Stimulated activated CD8-positive, alpha-beta memory T cell treated with anti-CD3 and anti-CD28 coated beads, Interleukin-12 subunit alpha, Interleukin-12 subunit beta, amount 100 ng/mL, for 24 hours (primary cell): ENCODE results near the gene FOXP1.

ENCODE experiments used
- DNase-seq: peaks from one replicate; pipeline ENCODE4 v3.0.0-alpha.2; 2020; ENCODE audit errors: extremely low read depth

The FOXP1 gene

DNA sequence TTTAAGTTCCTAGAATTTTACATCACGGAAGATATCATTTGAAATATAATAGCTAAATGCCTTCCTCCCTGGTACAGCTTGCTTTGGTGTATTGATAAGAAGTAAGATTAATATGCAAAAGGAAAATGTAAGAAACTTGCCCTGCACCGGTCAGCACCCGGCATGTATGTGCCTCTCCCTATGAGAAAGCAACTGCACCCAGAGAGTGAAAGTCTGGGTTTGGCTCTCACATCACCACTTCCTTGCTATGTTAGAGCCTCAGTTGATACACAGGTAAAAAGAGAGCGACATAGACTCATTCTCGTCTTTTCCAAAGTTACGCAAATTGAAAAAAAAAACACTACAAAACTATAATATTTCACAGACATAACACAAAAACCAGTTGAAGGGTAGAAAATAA is 96.7 kb downstream of the FOXP1 start:
- DNase-seq, result no peak

DNA sequence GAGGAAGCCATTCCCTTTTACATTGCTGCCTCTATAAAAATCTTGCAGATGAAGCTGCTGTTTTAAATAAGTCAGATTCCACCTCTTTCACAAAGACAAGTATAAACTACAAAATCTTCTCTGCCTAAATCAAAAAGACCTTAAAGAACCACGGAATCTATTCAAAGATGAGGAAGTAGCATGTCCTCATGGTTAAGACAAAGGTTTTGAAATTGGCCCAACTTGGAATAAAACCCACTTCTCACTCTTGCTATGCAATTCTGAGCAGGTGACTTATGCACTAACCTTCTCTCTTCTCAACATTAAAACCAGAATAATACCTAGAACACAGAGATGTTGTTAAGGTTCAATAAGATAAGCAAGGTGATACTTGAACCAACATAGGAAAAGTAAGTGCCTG is 97.6 kb downstream of the FOXP1 start:
- no peak for DNase-seq

DNA sequence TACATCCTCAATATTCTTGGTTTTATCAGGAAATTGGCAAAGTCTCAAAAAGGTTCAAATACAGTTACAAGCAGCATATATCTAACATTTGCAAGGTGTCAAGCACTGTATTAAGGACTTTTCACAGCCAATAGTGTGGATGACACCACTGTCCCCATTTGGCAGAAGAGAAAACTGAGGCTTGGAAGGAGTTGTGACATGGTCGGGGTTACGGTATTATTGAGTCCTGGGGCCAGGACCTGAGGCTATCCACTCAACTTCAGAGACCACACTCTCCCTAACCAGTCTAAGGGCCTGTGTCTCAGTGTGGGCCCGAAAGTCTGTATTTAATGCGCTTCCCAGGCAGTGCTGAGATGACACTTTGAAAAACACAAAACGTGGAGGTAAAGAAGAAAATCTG is 99.1 kb downstream of the FOXP1 start:
- DNase-seq, result no peak

DNA sequence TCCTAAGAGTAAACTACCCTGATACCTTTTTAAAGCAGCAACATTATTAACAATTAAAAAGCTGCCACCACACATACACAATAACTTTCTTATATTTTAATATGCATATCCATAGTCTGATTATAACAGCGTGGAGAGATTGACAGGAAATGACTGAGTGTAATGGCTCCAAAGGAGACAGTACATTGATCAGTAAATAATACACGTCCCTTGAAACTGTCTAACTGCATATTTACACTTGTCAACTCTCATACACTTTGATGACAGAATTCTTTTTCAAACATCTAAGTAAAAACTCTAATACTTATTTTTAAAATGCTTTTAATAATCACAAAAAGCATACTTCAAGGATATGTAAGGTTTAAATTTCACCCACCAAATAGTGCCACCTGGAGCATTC is 99.5 kb downstream of the FOXP1 start:
- no peak for DNase-seq

DNA sequence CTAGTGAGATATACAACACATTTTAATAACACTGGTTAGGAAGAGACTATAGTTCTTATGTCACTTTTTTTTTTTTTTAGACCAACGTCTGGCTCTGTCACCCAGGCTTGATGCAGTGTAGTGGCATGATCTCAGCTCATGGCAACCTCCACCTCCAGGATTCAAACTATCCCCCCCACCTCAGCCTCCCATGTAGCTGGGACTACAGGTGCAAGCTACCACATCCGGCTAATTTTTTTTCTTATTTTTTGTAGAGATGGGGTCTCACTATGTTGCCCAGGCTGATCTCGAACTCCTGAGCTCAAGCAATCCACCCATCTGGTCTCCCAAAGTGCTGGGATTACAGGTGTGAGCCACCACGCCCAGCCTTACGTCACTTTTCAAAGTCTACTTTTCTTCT is 100.8 kb downstream of the FOXP1 start:
- no peak for DNase-seq

DNA sequence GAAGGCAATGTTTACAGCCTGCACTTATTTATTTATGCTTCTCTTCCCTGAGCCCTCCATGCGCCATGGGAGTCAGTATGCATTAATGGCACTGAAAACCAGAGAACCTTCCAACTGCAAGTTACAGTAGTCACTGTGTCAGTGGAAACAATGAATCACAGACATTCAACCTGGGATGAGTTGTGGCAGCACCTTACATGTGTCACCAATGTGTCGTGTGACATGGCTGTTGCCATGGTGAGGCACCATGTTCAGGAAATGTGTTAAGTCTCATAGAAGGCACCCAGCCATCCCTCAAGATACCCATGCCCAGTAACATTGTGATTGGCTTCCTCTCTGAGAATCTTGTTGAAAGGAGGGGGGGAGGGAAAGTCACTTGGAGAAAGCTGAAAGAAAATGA is 105.0 kb downstream of the FOXP1 start:
- no peak for DNase-seq

DNA sequence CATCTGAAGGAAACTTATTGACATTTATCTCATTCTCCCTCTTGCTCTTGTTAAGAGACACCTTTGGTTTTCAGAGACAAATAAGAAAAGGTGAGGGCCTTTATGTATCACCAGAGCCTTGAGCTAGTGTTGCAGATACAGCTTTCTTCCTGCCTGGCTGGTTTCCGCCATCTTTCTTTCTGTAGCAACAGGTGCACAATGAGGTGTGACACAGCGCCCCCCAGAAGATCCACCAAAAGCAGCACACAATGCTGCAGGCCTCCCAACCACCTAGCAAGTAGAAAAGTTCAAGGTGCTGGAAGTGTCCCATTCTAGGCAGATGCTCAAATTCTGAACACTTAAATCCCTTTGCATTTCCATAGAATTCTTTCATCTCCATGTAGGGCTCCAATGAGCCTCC is 106.6 kb downstream of the FOXP1 start:
- no peak for DNase-seq

DNA sequence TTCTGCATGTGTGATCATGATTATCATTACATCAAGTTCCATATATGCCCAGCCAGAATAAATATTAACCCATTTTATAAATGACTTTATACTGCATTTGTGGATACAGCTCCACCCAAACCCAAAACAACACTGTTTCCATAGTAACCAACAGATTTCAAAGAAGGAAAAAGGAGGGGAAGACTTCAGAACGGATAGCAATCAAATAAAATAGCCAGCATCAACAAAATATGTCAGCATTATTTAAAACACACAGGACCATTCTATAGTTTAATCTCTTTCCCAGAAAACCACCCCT is 114.4 kb downstream of the FOXP1 start:
- DNase-seq, result no peak

DNA sequence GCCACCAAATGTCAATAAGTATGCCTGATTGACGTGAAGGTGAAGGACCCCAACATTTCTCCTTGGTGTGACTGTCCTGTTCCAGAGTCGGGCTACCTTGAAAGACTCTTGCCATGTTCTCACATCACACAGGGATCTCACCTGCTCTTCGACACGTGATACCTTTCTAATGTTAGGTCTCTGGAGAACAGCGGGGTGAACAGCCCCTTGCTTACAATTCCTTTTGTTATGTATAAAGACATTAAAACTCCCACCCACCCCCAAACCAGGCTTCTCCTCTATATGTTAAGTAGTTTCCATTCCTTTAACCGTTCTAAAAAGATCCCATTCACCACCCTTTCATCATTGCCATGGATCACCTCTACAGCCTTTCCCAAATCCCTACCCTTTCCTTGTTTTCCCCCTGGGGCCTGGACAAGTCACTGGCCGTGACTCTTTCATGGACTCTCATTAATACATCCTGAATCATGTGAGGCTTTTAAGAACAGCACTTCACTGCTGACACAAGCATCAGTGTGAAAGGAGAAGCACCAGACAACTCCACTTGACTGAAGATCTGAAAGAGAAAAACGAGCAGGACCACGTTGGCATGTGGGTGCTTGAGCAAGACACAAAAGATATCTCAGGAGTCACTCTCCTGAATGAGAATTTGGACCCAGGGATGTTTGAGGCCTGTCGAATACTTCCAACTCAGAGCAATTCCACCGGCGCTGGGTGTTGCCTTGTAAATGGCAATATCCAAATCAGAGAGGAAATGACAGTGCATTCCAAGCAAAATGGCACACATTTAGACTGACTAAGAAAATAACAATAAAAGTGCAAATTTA is 115.0 kb downstream of the FOXP1 start:
- DNase-seq, result no peak

DNA sequence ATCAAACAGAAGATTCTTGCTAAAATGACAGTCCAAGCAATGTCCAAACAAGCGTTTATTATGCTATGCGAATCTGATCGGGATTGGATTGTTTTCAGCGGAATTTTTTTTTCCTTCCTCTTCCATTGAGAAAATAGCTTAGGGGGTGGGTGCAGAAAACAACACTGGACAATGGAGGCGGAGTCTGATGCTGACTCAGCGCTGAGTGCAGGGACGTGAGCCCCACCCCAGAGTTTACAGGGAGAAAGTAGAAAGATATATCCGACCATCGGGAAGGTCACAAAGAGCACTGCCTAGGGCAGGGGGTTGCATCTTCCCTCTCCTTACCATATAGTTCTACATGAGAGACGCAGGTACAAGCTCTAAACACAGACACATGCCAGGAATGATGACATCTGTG is 117.0 kb downstream of the FOXP1 start:
- no peak for DNase-seq

DNA sequence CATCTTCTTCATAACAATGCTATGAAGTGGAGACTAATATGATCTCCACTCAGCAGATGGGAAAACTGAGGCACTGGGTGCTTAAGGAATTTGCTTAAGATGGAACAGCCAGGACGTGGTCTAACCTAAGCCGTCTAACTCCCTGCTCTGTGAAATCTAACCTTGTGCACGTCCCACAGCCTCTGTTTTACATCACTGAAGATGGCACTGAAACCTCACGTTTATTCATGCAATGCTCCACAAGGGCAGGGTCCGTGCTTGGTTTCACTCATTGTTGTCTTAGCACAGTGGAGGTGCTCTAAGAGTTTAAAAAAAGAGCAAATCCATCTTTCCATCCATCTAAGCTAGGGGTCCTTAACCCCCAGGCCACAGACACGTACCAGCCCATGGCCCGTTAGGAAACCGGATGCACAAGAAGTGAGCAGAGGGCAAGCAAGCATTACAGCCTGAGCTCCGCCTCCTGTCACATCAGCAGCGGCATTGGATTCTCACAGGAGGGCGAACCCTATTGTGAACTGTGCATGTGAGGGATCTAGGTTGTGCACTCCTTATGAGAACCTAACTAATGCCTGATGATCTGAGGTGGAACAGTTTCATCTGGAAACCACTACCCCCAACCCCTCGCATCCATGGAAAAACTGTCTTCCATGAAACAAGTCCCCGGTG is 118.0 kb downstream of the FOXP1 start:
- no peak for DNase-seq

DNA sequence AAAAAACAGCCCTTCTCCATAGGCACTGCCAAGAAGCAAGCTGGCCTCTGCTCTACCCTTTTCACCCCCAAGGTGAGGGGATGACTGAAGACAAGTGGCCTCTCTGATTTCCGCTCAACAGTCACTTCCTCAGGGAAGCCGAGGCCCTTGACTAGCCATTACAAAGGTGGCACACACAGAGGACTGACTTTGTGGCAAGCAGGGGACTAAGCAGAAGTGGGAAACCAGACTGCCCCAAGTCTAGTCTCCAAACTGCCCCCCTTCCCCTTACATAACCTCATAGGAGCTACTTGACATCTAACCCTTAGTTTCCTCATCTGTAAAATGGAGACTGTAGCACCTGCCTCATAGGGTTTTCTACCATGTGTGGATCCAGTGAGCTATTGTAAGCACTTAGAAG is 118.9 kb downstream of the FOXP1 start:
- no peak for DNase-seq

DNA sequence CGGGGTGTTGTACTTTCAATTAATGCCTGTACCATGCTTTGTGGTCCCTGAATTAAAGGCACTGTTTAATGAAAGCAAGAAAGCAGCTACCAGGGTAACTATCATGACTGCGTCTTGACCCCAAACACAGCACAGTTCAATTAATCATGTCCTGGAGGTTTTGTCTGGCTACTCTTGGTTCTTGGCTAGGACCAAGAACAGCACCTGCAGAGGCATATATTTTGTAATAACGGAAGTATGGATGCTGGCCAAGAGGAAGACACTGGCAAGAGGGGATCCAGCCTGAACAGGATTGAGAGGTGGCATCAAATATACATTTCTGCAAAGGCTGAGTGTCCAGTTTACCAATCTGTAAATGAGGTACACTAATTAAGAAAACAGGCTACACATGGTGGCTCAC is 119.9 kb downstream of the FOXP1 start:
- DNase-seq, result no peak

DNA sequence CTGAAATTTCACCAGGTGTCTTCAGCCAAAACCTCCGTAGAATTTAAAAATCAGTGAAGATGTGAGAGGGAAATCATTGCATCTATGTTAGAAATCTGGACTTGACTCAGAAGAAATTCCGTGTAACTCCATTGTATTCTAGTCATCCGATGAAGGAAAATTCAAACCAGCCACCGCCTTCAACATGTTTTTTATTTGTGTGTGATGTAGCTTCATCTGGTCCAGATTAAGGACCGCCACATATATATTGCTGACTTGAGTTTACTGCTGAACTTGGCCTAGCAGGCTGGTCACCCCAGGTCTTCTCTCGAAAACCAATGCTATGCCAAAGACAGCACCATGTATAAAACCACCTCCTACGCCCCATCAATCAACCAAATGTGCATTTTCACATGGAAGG is 120.9 kb downstream of the FOXP1 start:
- DNase-seq, result no peak

DNA sequence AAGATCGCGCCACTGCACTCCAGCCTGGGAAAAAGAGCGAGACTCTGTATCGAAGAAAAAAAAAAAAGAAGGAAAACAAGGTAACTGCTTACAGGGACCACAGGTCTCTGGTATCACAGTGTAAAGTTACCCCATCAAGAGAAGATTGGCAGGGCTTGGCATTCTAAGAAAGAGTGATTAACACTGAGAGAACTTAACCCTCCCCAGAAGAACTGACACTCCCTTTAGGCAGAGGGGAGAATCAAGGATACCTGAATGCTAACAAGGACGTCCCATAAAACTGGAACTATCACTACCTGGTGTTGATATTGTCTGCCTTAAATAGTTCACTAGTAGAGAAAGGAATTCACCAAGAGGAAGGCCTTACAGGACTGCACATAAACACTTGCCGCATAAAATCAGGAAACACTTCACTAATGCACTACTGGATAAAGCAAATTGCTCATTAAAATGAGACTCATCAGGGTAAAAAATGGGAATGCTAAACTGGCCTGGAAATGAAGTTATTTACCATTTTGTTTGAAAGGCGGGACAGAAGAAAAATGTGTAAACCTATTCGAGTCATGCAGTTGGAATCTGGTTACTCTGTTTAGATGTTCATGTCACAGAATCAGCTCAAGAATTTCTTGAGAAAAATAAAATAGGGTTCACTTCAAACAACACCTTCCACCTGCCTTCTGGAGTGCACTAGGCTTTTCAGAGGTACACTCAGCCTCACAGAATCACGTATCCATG is 121.6 kb downstream of the FOXP1 start:
- DNase-seq, result no peak

DNA sequence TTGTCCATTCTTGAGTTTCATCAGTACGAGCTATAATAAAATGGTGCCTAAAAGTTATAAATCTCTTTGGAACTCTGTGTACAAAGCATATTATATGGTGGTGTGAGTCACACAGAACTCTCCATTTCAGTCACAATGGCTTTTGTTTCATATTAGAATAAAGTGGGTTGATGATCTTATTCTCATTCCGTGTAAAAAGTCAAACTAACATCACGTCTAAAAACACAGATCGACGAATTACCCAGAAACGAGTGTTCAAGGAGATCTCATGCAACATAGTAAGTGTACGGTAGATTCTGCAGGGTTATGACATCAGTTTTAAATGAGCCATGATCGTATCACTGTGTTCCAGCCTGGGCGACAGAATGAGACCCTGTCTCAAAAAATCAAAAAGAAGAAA is 122.4 kb downstream of the FOXP1 start:
- DNase-seq, result no peak

DNA sequence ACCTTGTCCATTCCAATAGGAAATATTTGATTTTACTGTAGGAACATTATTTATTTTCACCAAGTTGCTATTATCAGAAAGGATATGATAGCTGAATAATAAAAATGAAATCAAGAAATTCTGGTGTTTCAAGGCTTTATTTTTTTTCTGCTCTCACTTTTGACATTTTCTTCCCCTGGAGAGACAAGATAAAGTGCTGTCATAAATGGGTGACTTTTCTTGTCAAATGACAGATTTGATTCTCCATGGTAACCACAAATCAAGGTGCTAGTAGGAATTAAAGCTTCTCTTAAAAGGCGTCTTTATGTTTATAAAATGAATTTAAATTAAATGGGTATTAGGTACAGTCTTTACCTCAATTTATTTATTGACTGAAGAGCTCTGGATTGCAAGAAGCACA is 124.6 kb downstream of the FOXP1 start:
- DNase-seq, result no peak

DNA sequence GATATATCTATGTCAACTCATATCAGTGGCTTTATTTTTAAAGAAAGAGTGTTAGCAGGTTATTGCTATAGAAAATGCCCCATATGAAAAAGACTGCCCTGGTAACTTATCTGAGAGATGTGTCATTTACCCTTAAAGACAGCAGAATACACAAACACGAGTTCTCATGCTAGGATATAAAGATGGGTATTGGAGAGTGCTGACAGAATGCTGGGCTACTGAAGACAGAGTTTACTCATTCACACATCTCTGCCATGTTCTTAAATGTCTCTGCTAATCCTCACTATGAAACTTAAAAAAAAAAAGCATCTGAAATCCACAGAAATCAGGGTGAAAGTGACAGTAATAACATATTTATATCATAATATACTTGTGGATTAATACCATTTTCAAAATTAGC is 126.7 kb downstream of the FOXP1 start:
- DNase-seq, result no peak

DNA sequence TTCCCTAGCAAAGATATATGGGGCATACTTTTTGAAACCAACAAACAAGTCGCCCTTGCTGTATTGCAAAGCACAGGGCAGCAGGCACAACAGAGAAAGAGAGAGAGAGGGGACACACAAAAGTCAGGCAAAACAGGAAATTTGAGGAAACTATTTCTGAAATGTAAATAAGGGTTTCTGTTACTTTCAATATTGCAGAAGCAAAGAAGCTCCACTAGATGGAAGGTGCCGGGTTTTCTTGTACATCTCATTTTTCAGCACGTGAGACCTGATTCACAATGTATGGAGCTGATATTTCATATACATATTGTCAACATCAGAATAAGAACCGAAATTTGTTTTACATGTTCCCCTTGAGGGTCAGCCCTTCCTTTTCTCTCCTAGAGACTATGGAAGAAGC is 127.4 kb downstream of the FOXP1 start:
- no peak for DNase-seq

DNA sequence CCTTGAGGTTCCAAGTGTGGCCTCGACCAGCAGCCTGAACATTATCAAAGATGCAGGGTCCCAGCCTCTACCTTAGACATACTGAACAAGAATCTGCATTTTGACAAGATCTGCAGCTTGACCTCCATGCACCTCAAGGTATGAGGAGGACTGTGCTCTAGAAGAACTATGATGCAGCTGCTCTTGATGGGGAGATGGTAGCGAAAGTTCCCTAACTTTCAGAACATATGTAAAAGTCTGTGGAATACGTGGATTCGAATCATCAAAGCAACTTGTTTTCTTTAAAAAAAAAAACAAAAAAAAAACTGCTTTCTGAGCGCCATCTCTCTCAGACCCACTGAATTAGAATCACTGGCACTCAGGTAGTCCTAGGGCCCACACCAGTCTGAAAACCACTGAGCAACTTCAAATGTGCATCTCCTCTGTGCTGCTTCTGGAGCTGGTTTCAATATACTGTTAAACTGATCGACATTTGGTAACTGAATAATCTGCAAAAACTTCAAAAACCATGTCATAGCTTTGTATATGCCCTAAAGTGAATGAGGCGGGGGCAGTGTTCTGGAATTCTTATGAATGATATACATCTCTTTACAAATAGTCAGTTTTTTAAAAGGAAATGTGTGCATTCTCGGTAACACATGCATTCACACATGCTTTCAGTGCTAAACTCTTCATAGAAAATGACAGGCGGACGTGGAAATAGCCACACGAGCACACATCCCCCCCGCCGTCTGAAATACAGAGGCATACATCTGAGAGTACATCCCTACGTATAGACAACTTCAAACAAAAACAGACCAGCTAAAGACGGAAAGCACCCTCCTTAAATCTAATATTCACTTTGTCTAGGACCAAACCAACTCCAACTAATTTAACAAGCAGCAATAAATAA is 128.8 kb downstream of the FOXP1 start:
- no peak for DNase-seq

DNA sequence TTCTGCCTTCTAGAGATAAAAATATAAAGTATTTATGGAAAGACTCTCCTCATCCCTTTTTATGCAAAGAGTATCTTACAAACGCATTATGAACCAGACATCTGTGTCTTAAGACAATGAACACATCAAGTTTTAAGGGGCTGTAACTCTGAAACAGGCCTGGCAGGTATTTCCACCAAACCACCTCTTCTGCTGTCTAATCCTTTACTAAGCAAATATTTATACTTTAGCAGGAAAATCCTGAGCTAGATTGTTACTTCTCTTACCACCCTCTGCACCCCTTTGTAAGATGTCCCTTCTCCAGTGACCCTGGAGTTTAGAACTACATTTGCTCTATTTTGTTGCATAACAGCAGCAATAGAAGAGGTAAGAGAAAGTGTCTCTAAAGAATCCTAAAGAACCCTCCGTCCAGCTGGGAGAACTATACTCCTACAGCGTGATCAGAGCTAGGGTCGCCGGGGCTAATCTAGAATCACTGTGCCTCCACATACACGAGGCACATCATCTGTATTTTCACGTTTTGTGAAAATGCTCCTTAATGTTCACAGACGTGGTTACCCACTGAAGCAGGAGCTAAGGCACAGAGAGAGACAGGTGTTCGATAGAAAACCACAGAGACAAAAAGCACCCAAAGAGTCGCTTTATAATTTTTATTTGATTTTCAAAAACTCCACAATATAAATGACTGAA is 129.6 kb downstream of the FOXP1 start:
- no peak for DNase-seq

DNA sequence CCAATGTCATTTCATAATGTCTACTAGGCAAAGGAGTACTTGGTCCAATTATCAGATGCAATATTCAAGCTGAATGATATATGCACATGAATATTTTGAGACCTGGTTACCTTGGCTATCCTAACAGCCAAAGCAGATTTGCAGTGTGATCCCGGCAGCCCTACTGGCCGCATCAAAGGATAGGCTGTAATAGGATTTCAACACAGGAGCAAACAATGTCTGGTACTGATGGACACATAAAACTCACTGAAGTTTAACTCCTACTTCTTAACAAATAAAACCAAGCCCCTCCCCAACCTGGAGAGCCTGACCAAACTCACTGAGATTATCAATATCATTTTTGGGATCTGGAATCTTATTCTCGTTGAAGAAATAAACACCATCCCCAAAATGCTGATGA is 130.2 kb downstream of the FOXP1 start:
- DNase-seq, result no peak
